ENCODE data around the gene NKX2-2. TPM values are rescaled to one million over a fixed set of nuclear protein-coding genes. Genes with fewer than 3 reads are reported as not detected.

The NKX2-2 gene
- 1 to 10 TPM; 2.0 to 5.7 (median 3.0) TPM for total RNA-seq
- 10 to 100 TPM; 11.5 to 28.7 TPM for polyA plus RNA-seq

DNA sequence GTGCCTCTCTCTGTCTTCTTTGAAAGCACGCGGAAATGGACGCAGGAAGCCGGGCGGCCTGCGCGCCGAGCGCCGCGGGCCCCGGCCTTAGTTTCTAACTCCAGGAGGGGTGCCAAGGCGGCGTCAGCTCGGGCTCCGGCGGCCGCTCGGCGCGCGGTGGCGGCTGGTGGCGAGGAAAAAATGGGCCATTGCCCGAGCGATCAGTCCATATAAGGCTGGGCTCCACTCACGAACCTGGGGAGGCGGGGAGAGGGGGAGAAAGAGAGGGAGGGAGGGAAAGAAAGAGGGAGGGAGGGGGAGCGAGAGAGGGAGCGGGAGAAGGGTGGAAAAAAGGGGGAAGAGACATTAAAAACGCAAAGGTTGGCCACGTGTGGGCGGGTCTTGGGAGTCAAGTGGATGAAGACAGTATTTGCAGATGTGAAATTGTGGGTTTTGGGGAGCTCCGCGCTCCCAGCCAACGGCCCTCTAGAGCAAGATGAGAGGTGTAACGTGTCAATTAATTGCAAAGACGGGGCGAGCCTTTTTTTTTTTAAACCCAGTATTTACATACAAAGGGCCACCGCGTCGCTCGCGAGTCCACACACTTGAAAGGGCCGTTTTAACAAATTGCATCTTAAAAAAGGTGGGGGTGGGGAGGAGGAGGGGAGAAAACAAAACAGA, at the start of gene NKX2-2:
NKX2-2 (minus strand) TSS at position 184 of the 660 bp plus-strand sequence. CDS start 395 bp downstream, outside the sequence.
- ATAC-seq (peak in 3 of 4 donors; percentile 18 to 25 (median 18)), DNase-seq (peak in 1 of 6 donors; percentile 34), FAIRE-seq (no peak)
- H3K9me3 ChIP-seq: no peaks in the 10 kb centered on the region
- TF ChIP-seq, protein P1, sequence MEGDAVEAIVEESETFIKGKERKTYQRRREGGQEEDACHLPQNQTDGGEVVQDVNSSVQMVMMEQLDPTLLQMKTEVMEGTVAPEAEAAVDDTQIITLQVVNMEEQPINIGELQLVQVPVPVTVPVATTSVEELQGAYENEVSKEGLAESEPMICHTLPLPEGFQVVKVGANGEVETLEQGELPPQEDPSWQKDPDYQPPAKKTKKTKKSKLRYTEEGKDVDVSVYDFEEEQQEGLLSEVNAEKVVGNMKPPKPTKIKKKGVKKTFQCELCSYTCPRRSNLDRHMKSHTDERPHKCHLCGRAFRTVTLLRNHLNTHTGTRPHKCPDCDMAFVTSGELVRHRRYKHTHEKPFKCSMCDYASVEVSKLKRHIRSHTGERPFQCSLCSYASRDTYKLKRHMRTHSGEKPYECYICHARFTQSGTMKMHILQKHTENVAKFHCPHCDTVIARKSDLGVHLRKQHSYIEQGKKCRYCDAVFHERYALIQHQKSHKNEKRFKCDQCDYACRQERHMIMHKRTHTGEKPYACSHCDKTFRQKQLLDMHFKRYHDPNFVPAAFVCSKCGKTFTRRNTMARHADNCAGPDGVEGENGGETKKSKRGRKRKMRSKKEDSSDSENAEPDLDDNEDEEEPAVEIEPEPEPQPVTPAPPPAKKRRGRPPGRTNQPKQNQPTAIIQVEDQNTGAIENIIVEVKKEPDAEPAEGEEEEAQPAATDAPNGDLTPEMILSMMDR (IDR thresholded peaks at IDR 0.05): no peak
- peaks cover 0 to 45% (median 6%) of the 10 kb centered on the region in 4 donors for H3K27me3 ChIP-seq
- no peaks in the 10 kb centered on the region for H3K36me3 ChIP-seq
- no peak within 1 kb of the TSS for H3K27ac ChIP-seq
- no peaks in the 10 kb centered on the region for H3K4me1 ChIP-seq
- intact Hi-C loops (cut with DNase I): no loop called here
- peak within 1 kb of the TSS in 1 of 4 donors; percentile 25 for H3K4me3 ChIP-seq
- 7 to 14% methylated on average over 45 of the region's 45 CpGs for WGBS, 2 donors

DNA sequence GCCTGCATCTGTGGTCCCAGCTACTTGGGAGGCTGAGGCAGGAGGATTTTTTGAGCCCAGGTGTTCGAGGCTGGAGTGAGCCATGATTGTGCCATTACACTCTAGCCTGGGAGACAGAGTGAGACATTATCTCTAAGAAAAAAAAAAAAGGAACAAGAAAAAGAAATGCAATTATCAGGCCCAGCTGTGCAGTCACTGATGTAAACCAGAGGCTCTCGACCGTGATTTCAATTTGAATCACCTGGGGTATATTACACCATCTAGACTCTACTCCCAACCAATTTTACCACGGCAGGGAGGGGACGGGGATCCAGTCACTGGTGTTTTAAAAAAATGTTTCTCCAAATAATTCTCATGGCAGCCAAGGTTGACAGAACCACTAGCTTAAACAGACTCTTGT, 48.8 kb upstream of the NKX2-2 start:
- H3K27me3 ChIP-seq: no peaks in the 10 kb centered on the region
- intact Hi-C loops (cut with DNase I): no loop called here
- DNase-seq: no peak

DNA sequence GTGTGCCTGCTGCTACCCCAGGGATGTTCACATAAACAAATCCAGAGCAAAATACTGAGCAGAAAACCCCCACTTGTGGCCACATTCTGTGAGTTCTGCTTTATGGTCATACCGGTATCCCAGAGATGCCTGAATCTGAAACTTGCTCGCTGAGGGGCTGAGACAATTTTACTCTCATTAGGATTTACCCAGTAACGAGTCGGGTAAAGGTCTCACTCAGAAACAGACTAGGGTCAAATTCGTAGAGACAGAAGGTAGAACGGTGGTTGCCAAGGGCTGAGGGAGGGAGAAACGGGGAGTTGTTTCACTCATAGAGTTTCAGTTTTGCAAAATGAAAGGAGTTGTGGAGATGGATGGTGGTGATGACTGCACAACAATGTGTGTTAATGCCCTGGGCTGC, 45.4 kb upstream of the NKX2-2 start:
- DNase-seq (no peak), ATAC-seq (no peak), FAIRE-seq (no peak)
- intact Hi-C loops (cut with DNase I): no loop called here
- Histone ChIP-seq H3K4me1 (no peaks in the 10 kb centered on the region), H3K27me3 (no peaks in the 10 kb centered on the region), H3K9me3 (no peaks in the 10 kb centered on the region), H3K27ac (no peak overlapping the region), H3K36me3 (no peaks in the 10 kb centered on the region), H3K4me3 (no peak overlapping the region)
- WGBS, 2 donors: 61 to 63% methylated on average over 7 of the region's 7 CpGs
- TF ChIP-seq, protein P1 (IDR thresholded peaks at IDR 0.05): no peak

More for the DNA sequence above, 48.8 kb upstream of the NKX2-2 start:
- Histone ChIP-seq H3K4me3 (no peak overlapping the region), H3K9me3 (no peaks in the 10 kb centered on the region), H3K36me3 (no peaks in the 10 kb centered on the region), H3K4me1 (no peaks in the 10 kb centered on the region), H3K27ac (no peak overlapping the region)
- no peak for ATAC-seq
- no peak for FAIRE-seq
- TF ChIP-seq, protein P1 (IDR thresholded peaks at IDR 0.05): no peak
- 65 to 86% methylated on average over 5 of the region's 5 CpGs for WGBS, 2 donors

DNA sequence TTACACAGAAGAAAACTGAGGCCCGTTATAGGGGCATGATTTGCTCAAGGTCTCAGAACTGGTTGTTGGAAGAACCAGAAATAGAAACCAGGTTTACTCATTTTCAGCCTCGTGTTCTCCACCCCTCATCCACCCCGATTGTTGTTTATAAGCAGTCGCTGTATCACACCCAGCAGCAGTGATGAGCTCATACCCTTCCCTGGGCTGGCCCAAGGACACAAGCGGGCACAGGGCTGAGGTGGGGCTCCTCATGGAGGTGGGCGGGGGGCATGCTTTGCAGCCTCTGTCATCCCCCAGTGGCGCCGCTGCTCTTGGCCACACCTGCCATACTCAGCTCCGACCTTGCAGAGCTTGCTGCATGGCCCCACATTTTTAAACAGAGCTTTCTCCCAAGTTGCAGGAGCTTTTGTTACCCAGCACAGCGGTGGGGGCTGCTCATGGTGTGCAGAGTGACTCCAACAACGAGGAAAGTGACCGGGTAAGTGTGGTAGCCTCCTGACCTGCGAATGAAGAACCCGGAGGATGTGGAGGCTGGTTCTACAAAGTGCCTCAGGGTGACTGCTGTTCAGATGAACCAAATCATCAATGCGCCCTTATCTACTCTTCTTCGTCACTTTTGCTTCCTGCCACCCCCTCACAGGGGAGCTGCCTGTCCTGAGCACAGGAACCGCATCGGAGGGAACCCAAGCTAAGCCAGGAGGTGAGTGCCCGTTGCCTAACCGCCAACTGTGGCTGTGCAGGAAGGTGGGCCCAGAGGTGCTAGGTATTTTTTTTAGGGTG, 43.6 kb upstream of the NKX2-2 start:
- FAIRE-seq (no peak), DNase-seq (no peak), ATAC-seq (no peak)
- Histone ChIP-seq H3K4me1 (no peaks in the 10 kb centered on the region), H3K9me3 (no peaks in the 10 kb centered on the region), H3K27ac (no peak overlapping the region), H3K27me3 (no peaks in the 10 kb centered on the region), H3K36me3 (no peaks in the 10 kb centered on the region), H3K4me3 (no peak overlapping the region)
- TF ChIP-seq, protein P1 (IDR thresholded peaks at IDR 0.05): no peak
- WGBS, 2 donors: 72 to 87% methylated on average over 20 of the region's 20 CpGs
- intact Hi-C loops (cut with DNase I): no loop called here
